ENCODE results near the gene ARHGAP10.

ARHGAP10 gene

DNA sequence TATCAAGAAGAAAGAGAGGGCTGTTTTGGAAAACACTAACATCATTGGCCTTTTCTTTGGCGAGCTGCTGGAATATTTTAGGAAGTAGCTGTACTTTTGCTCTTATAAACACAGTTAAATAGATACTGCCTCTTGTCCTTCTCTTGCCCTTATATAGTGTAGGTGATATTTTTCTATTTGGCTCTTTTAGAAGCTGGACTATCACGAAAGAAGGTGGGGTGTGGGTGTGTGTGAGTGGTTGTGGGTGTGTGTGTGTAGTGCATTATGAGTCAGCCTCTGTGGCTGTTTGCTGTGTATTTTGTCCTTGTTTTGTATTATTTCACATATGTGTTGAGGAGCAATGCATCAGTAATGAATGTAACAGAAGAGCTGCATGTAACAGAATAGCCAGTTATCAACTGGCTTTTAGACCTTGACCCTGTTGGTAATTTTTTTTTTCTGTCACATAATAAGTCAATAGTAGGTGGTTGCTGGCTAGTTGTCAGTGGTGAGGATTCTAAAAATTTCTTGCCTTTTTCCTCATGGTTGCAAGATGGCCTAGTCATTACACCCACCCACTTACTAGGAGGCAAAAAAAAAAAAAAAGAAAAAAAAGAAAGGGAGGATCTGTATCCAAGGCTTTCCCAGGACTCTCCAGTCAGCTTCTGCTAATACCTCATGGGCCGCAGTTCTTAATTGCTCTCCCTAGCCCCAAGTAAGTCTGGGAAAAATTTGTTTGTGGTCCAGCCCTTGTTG lies 23.8 kb downstream of the ARHGAP10 start:
- FAIRE-seq (no peak), DNase-seq (ENCODE audit: insufficient read length, low spot score) (no peak)
- TF ChIP-seq, protein P1, sequence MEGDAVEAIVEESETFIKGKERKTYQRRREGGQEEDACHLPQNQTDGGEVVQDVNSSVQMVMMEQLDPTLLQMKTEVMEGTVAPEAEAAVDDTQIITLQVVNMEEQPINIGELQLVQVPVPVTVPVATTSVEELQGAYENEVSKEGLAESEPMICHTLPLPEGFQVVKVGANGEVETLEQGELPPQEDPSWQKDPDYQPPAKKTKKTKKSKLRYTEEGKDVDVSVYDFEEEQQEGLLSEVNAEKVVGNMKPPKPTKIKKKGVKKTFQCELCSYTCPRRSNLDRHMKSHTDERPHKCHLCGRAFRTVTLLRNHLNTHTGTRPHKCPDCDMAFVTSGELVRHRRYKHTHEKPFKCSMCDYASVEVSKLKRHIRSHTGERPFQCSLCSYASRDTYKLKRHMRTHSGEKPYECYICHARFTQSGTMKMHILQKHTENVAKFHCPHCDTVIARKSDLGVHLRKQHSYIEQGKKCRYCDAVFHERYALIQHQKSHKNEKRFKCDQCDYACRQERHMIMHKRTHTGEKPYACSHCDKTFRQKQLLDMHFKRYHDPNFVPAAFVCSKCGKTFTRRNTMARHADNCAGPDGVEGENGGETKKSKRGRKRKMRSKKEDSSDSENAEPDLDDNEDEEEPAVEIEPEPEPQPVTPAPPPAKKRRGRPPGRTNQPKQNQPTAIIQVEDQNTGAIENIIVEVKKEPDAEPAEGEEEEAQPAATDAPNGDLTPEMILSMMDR (IDR thresholded peaks at IDR 0.05; ENCODE audit: insufficient read depth, missing control alignments) = no peak

DNA sequence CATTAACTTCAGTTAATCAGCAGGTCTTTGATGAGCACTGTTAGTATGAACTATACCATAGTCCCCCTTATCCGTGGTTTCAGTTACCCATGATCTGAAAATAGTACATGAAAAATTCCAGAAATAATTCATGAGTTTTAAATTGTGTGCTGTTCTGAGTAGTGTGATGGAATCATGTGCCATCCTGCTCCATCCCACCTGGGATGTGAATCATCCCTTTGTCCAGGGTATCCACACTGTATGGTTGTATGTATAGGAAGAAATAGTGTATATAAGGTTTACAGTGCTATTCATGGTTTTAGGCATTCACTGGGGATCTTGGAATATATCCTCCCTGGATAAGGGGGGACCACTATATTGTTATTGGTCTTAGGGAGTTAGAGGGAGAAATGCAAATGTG lies 24.5 kb downstream of the ARHGAP10 start:
- DNase-seq (ENCODE audit: insufficient read length, low spot score) (no peak), FAIRE-seq (no peak)
- TF ChIP-seq, protein P1 (IDR thresholded peaks at IDR 0.05; ENCODE audit: insufficient read depth, missing control alignments) = no peak

DNA sequence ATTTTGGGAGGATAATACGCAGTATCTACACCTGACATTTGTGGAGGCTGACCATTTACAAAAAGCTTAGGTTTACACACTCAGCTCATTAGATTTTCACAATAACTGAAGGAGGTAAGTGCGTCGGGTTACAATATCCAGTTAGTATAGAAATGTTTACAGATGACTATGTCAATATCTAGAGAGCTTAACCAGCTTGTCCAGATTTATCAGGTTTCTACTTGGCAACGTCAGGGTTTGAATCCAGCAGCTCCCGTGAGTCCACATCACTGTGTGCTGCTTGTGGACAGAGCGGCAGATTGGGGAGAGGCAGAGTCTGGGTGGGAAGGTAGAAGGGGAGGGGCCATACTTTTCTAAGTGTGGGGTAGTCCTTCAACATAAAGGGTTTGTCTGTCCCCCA lies 28.3 kb downstream of the ARHGAP10 start:
- TF ChIP-seq, protein P1 (IDR thresholded peaks at IDR 0.05; ENCODE audit: insufficient read depth, missing control alignments) = no peak
- FAIRE-seq (no peak), DNase-seq (ENCODE audit: insufficient read length, low spot score) (no peak)

DNA sequence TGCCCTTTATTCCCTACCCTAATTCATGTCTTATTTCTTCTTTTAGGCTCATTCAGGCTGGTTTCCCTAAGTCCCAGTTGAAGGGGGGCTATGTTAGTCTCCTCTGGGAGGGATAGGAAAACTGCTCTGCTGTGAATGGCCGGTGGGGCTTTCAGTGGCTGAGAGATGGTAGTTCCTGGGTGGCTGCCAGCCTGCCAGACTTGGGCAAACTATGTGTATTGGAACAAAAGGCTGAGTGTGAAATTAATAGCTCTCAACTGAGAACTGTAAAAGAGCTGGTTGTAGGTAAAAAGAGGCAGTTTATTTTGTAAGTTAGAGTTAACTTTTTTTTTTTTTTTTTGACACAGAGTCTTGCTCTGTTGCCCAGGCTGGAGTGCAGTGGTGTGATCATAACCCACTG lies 28.8 kb downstream of the ARHGAP10 start:
- no peak for FAIRE-seq
- TF ChIP-seq, protein P1 (IDR thresholded peaks at IDR 0.05; ENCODE audit: insufficient read depth, missing control alignments) = no peak
- DNase-seq (ENCODE audit: insufficient read length, low spot score) = no peak

DNA sequence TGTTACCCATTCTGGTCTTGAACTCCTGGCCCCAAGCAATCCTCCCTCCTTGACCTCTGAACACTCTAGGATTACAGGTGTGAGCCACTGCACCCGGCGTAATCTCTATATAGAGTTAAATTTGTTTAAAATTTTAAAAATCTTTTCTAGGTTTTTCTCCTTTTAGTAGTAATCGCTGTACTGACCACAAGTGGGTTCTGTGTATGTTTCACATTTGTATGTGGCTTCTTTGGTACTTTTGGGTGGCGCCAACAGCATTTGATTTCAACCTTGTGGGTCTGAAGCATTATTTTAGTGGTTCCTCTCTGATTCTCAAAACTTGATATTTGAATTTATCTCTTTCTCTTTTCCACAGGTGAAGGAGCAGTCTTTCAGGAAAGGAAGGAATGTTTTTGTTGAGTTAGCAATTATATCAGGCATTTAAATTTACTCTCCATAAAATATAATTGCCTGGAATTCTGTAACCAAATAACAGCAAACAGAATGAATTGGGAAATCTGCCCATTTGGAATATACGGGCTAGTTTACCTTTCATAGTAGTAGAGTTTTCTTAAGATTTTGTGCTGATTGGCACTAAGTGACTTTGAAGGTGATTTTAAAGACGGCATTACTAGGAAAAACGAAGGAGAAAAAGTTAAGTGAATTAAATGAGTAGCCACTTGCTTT lies 29.5 kb downstream of the ARHGAP10 start:
- TF ChIP-seq, protein P1 (IDR thresholded peaks at IDR 0.05; ENCODE audit: insufficient read depth, missing control alignments) = no peak
- FAIRE-seq (no peak), DNase-seq (ENCODE audit: insufficient read length, low spot score) (no peak)

DNA sequence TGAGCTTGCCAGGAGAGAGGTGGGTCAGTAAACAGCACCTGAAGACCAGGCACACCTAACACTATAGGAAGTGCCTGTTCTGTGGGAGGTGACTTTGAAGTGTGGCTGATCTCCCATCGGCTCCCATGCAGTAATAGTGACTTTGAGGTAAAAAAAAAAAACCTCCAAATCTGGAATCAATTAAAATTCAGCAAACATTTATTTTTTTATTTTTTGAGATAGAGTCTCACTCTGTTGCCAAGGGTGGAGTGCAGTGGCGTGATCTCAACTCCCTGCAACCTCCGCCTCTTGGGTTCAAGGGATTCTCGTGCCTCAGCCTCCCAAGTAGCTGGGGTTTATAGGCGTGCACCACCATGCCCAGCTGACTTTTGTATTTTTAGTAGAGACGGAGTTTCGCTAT lies 32.4 kb downstream of the ARHGAP10 start:
- TF ChIP-seq, protein P1 (IDR thresholded peaks at IDR 0.05; ENCODE audit: insufficient read depth, missing control alignments) = no peak
- FAIRE-seq = no peak

DNA sequence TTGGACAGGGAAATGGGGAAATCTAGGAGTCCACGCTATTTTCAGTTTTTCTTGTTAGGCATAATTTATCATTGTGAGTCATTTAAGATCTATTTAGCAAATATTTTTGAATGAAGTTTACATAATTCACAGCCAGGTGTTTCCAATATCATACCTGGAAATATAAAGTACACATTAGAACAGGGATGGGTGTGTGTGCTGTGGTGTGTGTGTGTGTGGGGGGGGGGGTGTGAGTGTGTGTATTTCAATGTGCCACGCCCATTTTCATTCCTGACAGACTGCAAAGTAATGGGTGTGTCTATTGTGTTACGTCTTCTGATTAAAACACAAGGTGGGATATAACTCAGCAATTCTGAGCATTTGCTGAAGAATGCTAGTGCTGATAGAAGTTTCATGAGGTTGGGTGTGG lies 33.2 kb downstream of the ARHGAP10 start:
- TF ChIP-seq, protein P1 (IDR thresholded peaks at IDR 0.05; ENCODE audit: insufficient read depth, missing control alignments) = no peak
- FAIRE-seq = no peak

More for the DNA sequence above, 32.4 kb downstream of the ARHGAP10 start:
- no peak for DNase-seq (ENCODE audit: insufficient read length, low spot score)

More for the DNA sequence above, 33.2 kb downstream of the ARHGAP10 start:
- no peak for DNase-seq (ENCODE audit: insufficient read length, low spot score)

All from D721Med (cell line).